Liver (tissue), 9 donors: ENCODE measurements around the gene NIT2. TPM values are rescaled to one million over a fixed set of nuclear protein-coding genes. Genes with fewer than 3 reads are reported as not detected.

ENCODE experiments used
- DNase-seq: peaks from one replicate; pipeline ENCODE4 v3.0.0-alpha.2; 2017; ENCODE audit warnings: low spot score
- H3K27ac ChIP-seq, 2 donors: one replicate each; pipeline ENCODE4 v1.7.0; 2013; ENCODE audit warnings: inconsistent platforms in 2 of 2, low read length in 2 of 2, control low read depth in 1 of 2, low read depth in 1 of 2, mild to moderate bottlenecking in 1 of 2
- H3K27me3 ChIP-seq, 4 donors: one replicate each; pipeline versions ENCODE4 v1.6.1 to v1.7.0; 2013; ENCODE audit warnings: low read length in 3 of 4, inconsistent platforms in 1 of 4, mild to moderate bottlenecking in 1 of 4, moderate library complexity in 1 of 4; ENCODE audit not compliant: control insufficient read depth in 4 of 4, insufficient read depth in 4 of 4
- H3K36me3 ChIP-seq, 4 donors: one replicate each; pipeline versions ENCODE4 v1.6.1 to v1.7.0; 2013; ENCODE audit warnings: low read length in 3 of 4, mild to moderate bottlenecking in 3 of 4, low read depth in 1 of 4, moderate library complexity in 1 of 4; ENCODE audit not compliant: control insufficient read depth in 4 of 4, insufficient read depth in 3 of 4
- H3K4me1 ChIP-seq, 4 donors: one replicate each; pipeline versions ENCODE4 v1.6.1 to v1.7.0; 2013; ENCODE audit warnings: low read length in 3 of 4, mild to moderate bottlenecking in 3 of 4, moderate library complexity in 1 of 4; ENCODE audit not compliant: control insufficient read depth in 4 of 4, insufficient read depth in 4 of 4
- H3K4me3 ChIP-seq, 3 donors: one replicate each; pipeline versions ENCODE4 v1.6.1 to v1.7.0; 2013; ENCODE audit warnings: low read length in 3 of 3, control low read depth in 1 of 3, low read depth in 1 of 3, mild to moderate bottlenecking in 1 of 3
- H3K9ac ChIP-seq, 2 donors: one replicate each; pipeline ENCODE4 v1.7.0; 2013; ENCODE audit warnings: low read length in 2 of 2, mild to moderate bottlenecking in 2 of 2, moderate library complexity in 2 of 2, control low read depth in 1 of 2, low read depth in 1 of 2
- H3K9me3 ChIP-seq, 4 donors: one replicate each; pipeline versions ENCODE4 v1.6.1 to v1.7.0; 2013; ENCODE audit warnings: low read length in 3 of 4; ENCODE audit not compliant: control insufficient read depth in 4 of 4
- ATF3 ChIP-seq: IDR thresholded peaks from 2 replicates; pipeline ENCODE4 v1.6.1; 2016; ENCODE audit warnings: antibody characterized with exemption
- EGR1 ChIP-seq, 2 donors: IDR thresholded peaks; 2 replicates each; pipeline ENCODE4 v1.6.1; 2016 to 2018; ENCODE audit warnings: antibody characterized with exemption in 2 of 2, low read depth in 2 of 2
- FOXA1 ChIP-seq: IDR thresholded peaks from 2 replicates; pipeline ENCODE4 v1.6.1; 2016; ENCODE audit warnings: antibody characterized with exemption
- FOXA2 ChIP-seq: IDR thresholded peaks from 2 replicates; pipeline ENCODE4 v1.6.1; 2016; ENCODE audit warnings: antibody characterized with exemption
- GABPA ChIP-seq, 2 donors: IDR thresholded peaks in 1 of 2; conservative IDR thresholded peaks in 1 of 2; 2 replicates each; pipeline ENCODE4 v1.6.1; 2016; ENCODE audit warnings: antibody characterized with exemption in 2 of 2, mild to moderate bottlenecking in 1 of 2, moderate library complexity in 1 of 2
- HNF4A ChIP-seq, 2 donors: conservative IDR thresholded peaks; 2 replicates each; pipeline ENCODE4 v1.6.1; 2016; ENCODE audit warnings: antibody characterized with exemption in 2 of 2, mild to moderate bottlenecking in 2 of 2
- HNF4G ChIP-seq: IDR thresholded peaks from 2 replicates; pipeline ENCODE4 v1.6.1; 2016; ENCODE audit warnings: antibody characterized with exemption
- JUND ChIP-seq, 2 donors: IDR thresholded peaks; 2 replicates each; pipeline ENCODE4 v1.6.1; 2016; ENCODE audit warnings: antibody characterized with exemption in 2 of 2
- NR2F2 ChIP-seq: IDR thresholded peaks from 2 replicates; pipeline ENCODE4 v1.6.1; 2016; ENCODE audit warnings: antibody characterized with exemption
- RAD21 ChIP-seq, 2 donors: IDR thresholded peaks; 2 replicates each; pipeline ENCODE4 v1.6.1; 2016; ENCODE audit warnings: antibody characterized with exemption in 2 of 2, mild to moderate bottlenecking in 2 of 2
- REST ChIP-seq: IDR thresholded peaks from 2 replicates; pipeline ENCODE4 v1.6.1; 2016; ENCODE audit warnings: antibody characterized with exemption, mild to moderate bottlenecking
- RXRA ChIP-seq, 2 donors: IDR thresholded peaks; 2 replicates each; pipeline ENCODE4 v1.6.1; 2017 to 2018; ENCODE audit warnings: antibody characterized with exemption in 2 of 2, mild to moderate bottlenecking in 1 of 2
- SP1 ChIP-seq: IDR thresholded peaks from 2 replicates; pipeline ENCODE4 v1.6.1; 2018; ENCODE audit warnings: antibody characterized with exemption, mild to moderate bottlenecking
- TAF1 ChIP-seq: conservative IDR thresholded peaks from 2 replicates; pipeline ENCODE4 v1.6.1; 2016; ENCODE audit warnings: antibody characterized with exemption, mild to moderate bottlenecking
- YY1 ChIP-seq: IDR thresholded peaks from 2 replicates; pipeline ENCODE4 v1.6.1; 2016; ENCODE audit warnings: antibody characterized with exemption, mild to moderate bottlenecking
- ZBTB33 ChIP-seq: IDR thresholded peaks from 2 replicates; pipeline ENCODE4 v1.6.1; 2016; ENCODE audit warnings: antibody characterized with exemption
- WGBS: extraction: QIAGEN DNeasy Blood & Tissue Kit; methylation state at CpG from one replicate; pipeline ENCODE4 v1.1.7; 2013; 5-methylcytosine and 5-hydroxymethylcytosine counted together
- polyA plus RNA-seq, 2 donors: library from polyadenylated mRNA; stranded (reverse) in 1 of 2; unstranded in 1 of 2; fragments of 200-250 nt in 1 of 2; fragments of >200 nt in 1 of 2; fragmentation: Nextera tagmentation in 1 of 2; extraction: Ambion mirVana in 1 of 2; gene quantifications; one replicate each; pipeline versions ENCODE4 v1.2.1 to v1.2.3, GENCODE V29; 2013 to 2015
- total RNA-seq, 2 donors: library from RNA; depleted of rRNA; stranded (reverse); fragments of >200 nt; gene quantifications; one replicate each; pipeline ENCODE4 v1.2.3, GENCODE V29; 2014
- TF ChIP-seq, protein P1 (sequence below): IDR thresholded peaks from 2 replicates; pipeline ENCODE4 v1.6.1; 2016; ENCODE audit warnings: antibody characterized with exemption
- TF ChIP-seq, protein P2 (sequence below): fragments of 150-350 bp; IDR thresholded peaks from 2 replicates; pipeline ENCODE4 v1.5.1; 2017; ENCODE audit warnings: improper control_type of control experiment, low read depth, low read length; ENCODE audit not compliant: missing input control
- donor health status: healthy.
- donor health status: healthy.
- donor health status: healthy.
- donor health status: healthy.
- donor health status: healthy.

Gene NIT2
- total and polyA plus RNA-seq, 4 donors, result 32.4 to 243 (median 55.3) TPM

GRCh38 chr3:100358413-100358812, 23.9 kb downstream of the NIT2 start (continued):
- TF ChIP-seq HNF4A (conservative IDR thresholded peaks at IDR 0.05), result peak; percentile 94 to 95

- Histone ChIP-seq H3K27me3 (no peaks in the 10 kb centered on the region), H3K9ac (no peak overlapping the region), H3K4me3 (no peak overlapping the region), H3K36me3 (peaks cover 7 to 26% (median 19%) of the 10 kb centered on the region in 4 donors), H3K4me1 (peaks cover 3 to 42% (median 28%) of the 10 kb centered on the region in 4 donors), H3K9me3 (peaks cover 0 to 2% (median 0%) of the 10 kb centered on the region in 4 donors), H3K27ac (peak overlapping the region; percentile 40 to 52)
- no peak for DNase-seq
- TF ChIP-seq TAF1 (no peak), YY1 (no peak), EGR1 (IDR thresholded peaks at IDR 0.05; ENCODE audit: low read depth in 2 of 2) (no peak), FOXA2 (no peak), HNF4G (no peak), REST (no peak), RXRA (IDR thresholded peaks at IDR 0.05) (no peak), SP1 (no peak), ATF3 (no peak), ZBTB33 (no peak), FOXA1 (no peak), GABPA (IDR thresholded peaks at IDR 0.05 in 1 of 2, conservative IDR thresholded peaks at IDR 0.05 in 1 of 2) (no peak), HNF4A (conservative IDR thresholded peaks at IDR 0.05) (no peak), JUND (IDR thresholded peaks at IDR 0.05) (no peak), RAD21 (IDR thresholded peaks at IDR 0.05) (no peak), NR2F2 (no peak)
- TF ChIP-seq, protein P1, sequence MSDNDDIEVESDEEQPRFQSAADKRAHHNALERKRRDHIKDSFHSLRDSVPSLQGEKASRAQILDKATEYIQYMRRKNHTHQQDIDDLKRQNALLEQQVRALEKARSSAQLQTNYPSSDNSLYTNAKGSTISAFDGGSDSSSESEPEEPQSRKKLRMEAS, result no peak
- TF ChIP-seq, protein P2, sequence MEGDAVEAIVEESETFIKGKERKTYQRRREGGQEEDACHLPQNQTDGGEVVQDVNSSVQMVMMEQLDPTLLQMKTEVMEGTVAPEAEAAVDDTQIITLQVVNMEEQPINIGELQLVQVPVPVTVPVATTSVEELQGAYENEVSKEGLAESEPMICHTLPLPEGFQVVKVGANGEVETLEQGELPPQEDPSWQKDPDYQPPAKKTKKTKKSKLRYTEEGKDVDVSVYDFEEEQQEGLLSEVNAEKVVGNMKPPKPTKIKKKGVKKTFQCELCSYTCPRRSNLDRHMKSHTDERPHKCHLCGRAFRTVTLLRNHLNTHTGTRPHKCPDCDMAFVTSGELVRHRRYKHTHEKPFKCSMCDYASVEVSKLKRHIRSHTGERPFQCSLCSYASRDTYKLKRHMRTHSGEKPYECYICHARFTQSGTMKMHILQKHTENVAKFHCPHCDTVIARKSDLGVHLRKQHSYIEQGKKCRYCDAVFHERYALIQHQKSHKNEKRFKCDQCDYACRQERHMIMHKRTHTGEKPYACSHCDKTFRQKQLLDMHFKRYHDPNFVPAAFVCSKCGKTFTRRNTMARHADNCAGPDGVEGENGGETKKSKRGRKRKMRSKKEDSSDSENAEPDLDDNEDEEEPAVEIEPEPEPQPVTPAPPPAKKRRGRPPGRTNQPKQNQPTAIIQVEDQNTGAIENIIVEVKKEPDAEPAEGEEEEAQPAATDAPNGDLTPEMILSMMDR, result no peak
- 92% methylated on average over 3 of the region's 3 CpGs for WGBS
Observed at GRCh38 chr3:100359035-100359434, 24.5 kb downstream of the NIT2 start.
